ENCODE data around the gene RGMA.

DNA sequence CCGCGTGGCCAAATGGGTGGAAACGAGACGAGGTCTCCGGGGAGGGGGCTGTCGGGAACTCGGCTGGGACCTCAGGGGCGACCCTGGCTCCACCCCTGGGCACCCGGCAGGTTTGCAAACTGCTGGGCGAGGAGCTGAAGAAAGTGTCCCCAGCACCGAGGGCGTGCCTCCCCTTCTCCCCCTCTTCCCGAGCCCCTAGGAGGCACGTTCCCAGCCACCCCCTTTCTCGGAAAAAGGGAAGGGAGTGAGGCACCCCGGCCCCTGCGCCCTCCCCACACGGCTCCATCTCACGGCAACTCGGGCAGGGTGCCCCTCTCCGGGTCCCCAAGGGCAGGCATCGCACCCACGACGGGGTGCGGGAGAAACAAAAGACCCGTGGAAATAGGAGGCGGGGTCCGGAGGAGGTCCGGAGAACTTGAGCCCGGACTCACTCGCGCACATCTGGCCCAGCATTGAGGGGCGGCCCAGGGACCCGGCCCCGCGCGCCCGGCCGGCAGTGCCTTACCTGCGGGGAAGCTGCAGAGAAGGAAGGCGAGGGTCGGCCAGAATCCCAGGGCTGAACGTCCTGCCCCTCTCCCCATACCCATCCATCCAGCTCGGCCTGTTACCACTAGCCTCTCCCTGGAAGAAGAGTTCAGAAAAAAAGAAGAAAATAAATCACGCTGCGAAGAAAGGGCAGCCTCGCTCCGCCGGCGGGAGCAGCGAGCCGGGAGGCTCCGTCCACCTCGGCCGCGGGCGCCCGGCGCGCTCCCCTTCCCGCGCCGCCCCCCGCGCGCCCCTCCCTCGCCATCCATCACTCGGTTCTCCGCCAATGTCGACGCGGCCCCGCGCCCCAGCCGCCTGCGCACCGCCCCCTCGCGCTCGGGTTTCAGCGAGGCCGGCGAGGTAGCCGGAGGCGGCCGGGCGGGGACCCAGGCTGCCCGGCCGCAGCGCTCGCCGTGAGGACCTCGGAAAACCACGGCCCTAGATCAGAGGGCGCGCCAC is 16.3 kb downstream of the RGMA start:
- TF ChIP-seq, protein P1, sequence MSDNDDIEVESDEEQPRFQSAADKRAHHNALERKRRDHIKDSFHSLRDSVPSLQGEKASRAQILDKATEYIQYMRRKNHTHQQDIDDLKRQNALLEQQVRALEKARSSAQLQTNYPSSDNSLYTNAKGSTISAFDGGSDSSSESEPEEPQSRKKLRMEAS (IDR thresholded peaks at IDR 0.05), result peak; percentile 31; the same call in 1 of the 2 replicates
- TF ChIP-seq, protein P2, sequence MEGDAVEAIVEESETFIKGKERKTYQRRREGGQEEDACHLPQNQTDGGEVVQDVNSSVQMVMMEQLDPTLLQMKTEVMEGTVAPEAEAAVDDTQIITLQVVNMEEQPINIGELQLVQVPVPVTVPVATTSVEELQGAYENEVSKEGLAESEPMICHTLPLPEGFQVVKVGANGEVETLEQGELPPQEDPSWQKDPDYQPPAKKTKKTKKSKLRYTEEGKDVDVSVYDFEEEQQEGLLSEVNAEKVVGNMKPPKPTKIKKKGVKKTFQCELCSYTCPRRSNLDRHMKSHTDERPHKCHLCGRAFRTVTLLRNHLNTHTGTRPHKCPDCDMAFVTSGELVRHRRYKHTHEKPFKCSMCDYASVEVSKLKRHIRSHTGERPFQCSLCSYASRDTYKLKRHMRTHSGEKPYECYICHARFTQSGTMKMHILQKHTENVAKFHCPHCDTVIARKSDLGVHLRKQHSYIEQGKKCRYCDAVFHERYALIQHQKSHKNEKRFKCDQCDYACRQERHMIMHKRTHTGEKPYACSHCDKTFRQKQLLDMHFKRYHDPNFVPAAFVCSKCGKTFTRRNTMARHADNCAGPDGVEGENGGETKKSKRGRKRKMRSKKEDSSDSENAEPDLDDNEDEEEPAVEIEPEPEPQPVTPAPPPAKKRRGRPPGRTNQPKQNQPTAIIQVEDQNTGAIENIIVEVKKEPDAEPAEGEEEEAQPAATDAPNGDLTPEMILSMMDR (IDR thresholded peaks at IDR 0.05; ENCODE audit: control extremely low read depth in 1 of 3, insufficient read depth in 1 of 3, low read depth in 1 of 3, low read length in 3 of 3), result no peak
- TF ChIP-seq SRF (IDR thresholded peaks at IDR 0.05; ENCODE audit: low read depth, low read length) (no peak), CREB1 (IDR thresholded peaks at IDR 0.05) (peak; percentile 65), POLR2A (IDR thresholded peaks at IDR 0.05; ENCODE audit: control extremely low read depth in 1 of 2, low read depth in 2 of 2, low read length in 2 of 2) (peak in 1 of 2 experiments; percentile 57; a peak in 1 of 3 replicates), EP300 (IDR thresholded peaks at IDR 0.05; ENCODE audit: borderline replicate concordance in 1 of 2, low read depth in 2 of 2, low read length in 2 of 2) (no peak), RFX5 (IDR thresholded peaks at IDR 0.05; ENCODE audit: borderline replicate concordance, low read depth, low read length) (no peak), EZH2 (IDR thresholded peaks at IDR 0.05; ENCODE audit: low read depth, low read length, severe bottlenecking) (no peak), SIN3A (conservative IDR thresholded peaks at IDR 0.05 in 1 of 2, IDR thresholded peaks at IDR 0.05 in 1 of 2; ENCODE audit: low read depth in 1 of 2, low read length in 2 of 2) (peak in 1 of 2 experiments; percentile 8; a peak in 1 of 4 replicates), RXRA (IDR thresholded peaks at IDR 0.05; ENCODE audit: insufficient read depth, low read depth, low read length) (no peak), ZNF274 (IDR thresholded peaks at IDR 0.05; ENCODE audit: borderline replicate concordance, extremely low read depth, low read length) (no peak), CEBPB (IDR thresholded peaks at IDR 0.05; ENCODE audit: low read depth, low read length) (no peak), SIRT6 (IDR thresholded peaks at IDR 0.05; ENCODE audit: low read length) (no peak)
- TF ChIP-seq, protein P3, sequence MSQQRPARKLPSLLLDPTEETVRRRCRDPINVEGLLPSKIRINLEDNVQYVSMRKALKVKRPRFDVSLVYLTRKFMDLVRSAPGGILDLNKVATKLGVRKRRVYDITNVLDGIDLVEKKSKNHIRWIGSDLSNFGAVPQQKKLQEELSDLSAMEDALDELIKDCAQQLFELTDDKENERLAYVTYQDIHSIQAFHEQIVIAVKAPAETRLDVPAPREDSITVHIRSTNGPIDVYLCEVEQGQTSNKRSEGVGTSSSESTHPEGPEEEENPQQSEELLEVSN (IDR thresholded peaks at IDR 0.05), result no peak

Measured in H1 (cell line).